HuH-7 (cell line): ENCODE results near the gene HDAC7.
"Not testable (repeated sequence)": the region's sequence is repeated elsewhere in the genome, so short reads cannot be mapped to it uniquely, and the experiment has no call there.

ENCODE experiments used
- DNase-seq: peaks from one replicate; pipeline ENCODE4 v3.0.0; 2011; ENCODE audit warnings: low spot score

Gene HDAC7

GRCh38 chr12:47812797-47813510, 6.7 kb downstream of the HDAC7 start:
- DNase-seq = no peak

GRCh38 chr12:47811581-47812484, 7.9 kb downstream of the HDAC7 start:
- no peak for DNase-seq

- DNase-seq = no peak
Measured at GRCh38 chr12:47811072-47811396, 8.7 kb downstream of the HDAC7 start.

- DNase-seq = not testable (repeated sequence)
Measured at GRCh38 chr12:47809518-47809917, 10.2 kb downstream of the HDAC7 start.

GRCh38 chr12:47808574-47809365, 10.9 kb downstream of the HDAC7 start:
- no peak for DNase-seq

- no peak for DNase-seq
Measured at GRCh38 chr12:47808050-47808449, 11.7 kb downstream of the HDAC7 start.

- DNase-seq = no peak
Measured at GRCh38 chr12:47807338-47807737, 12.4 kb downstream of the HDAC7 start.

- no peak for DNase-seq
Measured at GRCh38 chr12:47805417-47805816, 14.3 kb downstream of the HDAC7 start.

GRCh38 chr12:47804171-47804570, 15.5 kb downstream of the HDAC7 start:
- no peak for DNase-seq

- no peak for DNase-seq
Measured at GRCh38 chr12:47803191-47803875, 16.4 kb downstream of the HDAC7 start.

GRCh38 chr12:47802312-47802711, 17.4 kb downstream of the HDAC7 start:
- no peak for DNase-seq

- DNase-seq = no peak
Measured at GRCh38 chr12:47801904-47802246, 17.8 kb downstream of the HDAC7 start.

- DNase-seq = no peak
Measured at GRCh38 chr12:47801170-47801903, 18.4 kb downstream of the HDAC7 start.

- DNase-seq = no peak
Measured at GRCh38 chr12:47800582-47800981, 19.1 kb downstream of the HDAC7 start.

- no peak for DNase-seq
Measured at GRCh38 chr12:47799357-47799955, 20.2 kb downstream of the HDAC7 start.

GRCh38 chr12:47798382-47798948, 21.2 kb downstream of the HDAC7 start:
- DNase-seq = no peak

GRCh38 chr12:47797441-47797840, 22.3 kb downstream of the HDAC7 start:
- peak; percentile 61 for DNase-seq

GRCh38 chr12:47795814-47796411, 23.8 kb downstream of the HDAC7 start:
- no peak for DNase-seq

- DNase-seq = no peak
Measured at GRCh38 chr12:47795121-47795813, 24.4 kb downstream of the HDAC7 start.

GRCh38 chr12:47794679-47795078, 25.0 kb downstream of the HDAC7 start:
- DNase-seq = no peak
